Thyroid gland (tissue), 4 donors: ENCODE data around the gene TMEM82.

Experiments
- POLR2A ChIP-seq, 2 donors: fragments of 450-650 bp; IDR thresholded peaks; one replicate each; pipeline ENCODE4 v1.6.1; 2017; ENCODE audit warnings: antibody characterized with exemption in 2 of 2, mild to moderate bottlenecking in 2 of 2, moderate library complexity in 1 of 2
- TF ChIP-seq, protein P1 (sequence below), 6 experiments: fragments of 200-600 bp in 3 of 6; fragments of 450-650 bp in 3 of 6; sonication (generic) in 3 of 6; IDR thresholded peaks; one replicate each; pipeline ENCODE4 v1.5.1; 2016 to 2019; ENCODE audit warnings: antibody characterized with exemption in 6 of 6, mild to moderate bottlenecking in 2 of 6, inconsistent platforms in 1 of 6, moderate library complexity in 1 of 6

DNA sequence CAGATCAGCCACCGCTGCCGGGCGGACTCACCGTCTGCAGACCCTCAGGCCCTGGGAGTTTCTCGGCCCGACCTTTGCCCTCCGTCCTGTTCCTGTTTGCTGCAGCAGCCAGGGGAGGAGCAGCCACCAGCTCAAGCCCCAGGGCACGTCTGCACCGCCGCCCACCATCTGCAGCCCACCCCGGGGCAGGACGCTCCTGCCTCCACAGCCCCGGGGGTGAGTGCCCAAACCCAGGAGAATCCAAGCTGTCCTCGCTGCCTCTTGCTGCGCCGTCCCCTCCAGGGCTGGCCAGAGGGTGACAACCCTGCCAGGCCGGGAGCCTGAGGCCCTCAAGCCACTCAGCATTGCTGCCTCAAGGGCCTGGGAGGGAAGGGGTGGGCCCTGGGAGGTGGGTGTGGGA lies 7.4 kb upstream of the TMEM82 start:
- TF ChIP-seq, protein P1, sequence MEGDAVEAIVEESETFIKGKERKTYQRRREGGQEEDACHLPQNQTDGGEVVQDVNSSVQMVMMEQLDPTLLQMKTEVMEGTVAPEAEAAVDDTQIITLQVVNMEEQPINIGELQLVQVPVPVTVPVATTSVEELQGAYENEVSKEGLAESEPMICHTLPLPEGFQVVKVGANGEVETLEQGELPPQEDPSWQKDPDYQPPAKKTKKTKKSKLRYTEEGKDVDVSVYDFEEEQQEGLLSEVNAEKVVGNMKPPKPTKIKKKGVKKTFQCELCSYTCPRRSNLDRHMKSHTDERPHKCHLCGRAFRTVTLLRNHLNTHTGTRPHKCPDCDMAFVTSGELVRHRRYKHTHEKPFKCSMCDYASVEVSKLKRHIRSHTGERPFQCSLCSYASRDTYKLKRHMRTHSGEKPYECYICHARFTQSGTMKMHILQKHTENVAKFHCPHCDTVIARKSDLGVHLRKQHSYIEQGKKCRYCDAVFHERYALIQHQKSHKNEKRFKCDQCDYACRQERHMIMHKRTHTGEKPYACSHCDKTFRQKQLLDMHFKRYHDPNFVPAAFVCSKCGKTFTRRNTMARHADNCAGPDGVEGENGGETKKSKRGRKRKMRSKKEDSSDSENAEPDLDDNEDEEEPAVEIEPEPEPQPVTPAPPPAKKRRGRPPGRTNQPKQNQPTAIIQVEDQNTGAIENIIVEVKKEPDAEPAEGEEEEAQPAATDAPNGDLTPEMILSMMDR (IDR thresholded peaks at IDR 0.05) = no peak
- no peak for TF ChIP-seq POLR2A (IDR thresholded peaks at IDR 0.05)
